22Rv1 (cell line): ENCODE results near the gene DTNBP1.

Experiments used
- H3K27ac ChIP-seq: fragments of 450-650 bp; 2 replicates; pipeline ENCODE4 v1.5.1; 2017
- CTCF ChIP-seq: fragments of 450-650 bp; IDR thresholded peaks from 2 replicates; pipeline ENCODE4 v1.5.1; 2017; ENCODE audit warnings: mild to moderate bottlenecking
- ZFX ChIP-seq: fragments of 450-650 bp; IDR thresholded peaks from 2 replicates; pipeline ENCODE4 v1.6.1; 2017; ENCODE audit warnings: antibody characterized with exemption, borderline replicate concordance

The DTNBP1 gene

GRCh38 chr6:15630202-15630601, 32.6 kb downstream of the DTNBP1 start:
- H3K27ac ChIP-seq = no peak overlapping the region
- TF ChIP-seq CTCF = no peak

GRCh38 chr6:15629487-15629886, 33.3 kb downstream of the DTNBP1 start:
- TF ChIP-seq ZFX (no peak), CTCF (no peak)
- H3K27ac ChIP-seq = no peak overlapping the region

- TF ChIP-seq CTCF = no peak
- TF ChIP-seq ZFX = no peak
- H3K27ac ChIP-seq = no peak overlapping the region
Measured at GRCh38 chr6:15628499-15629131, 34.2 kb downstream of the DTNBP1 start.

- H3K27ac ChIP-seq = no peak overlapping the region
- TF ChIP-seq ZFX (no peak), CTCF (no peak)
Measured at GRCh38 chr6:15627821-15628220, 35.0 kb downstream of the DTNBP1 start.

GRCh38 chr6:15626878-15627674, 35.8 kb downstream of the DTNBP1 start:
- no peak overlapping the region for H3K27ac ChIP-seq
- no peak for TF ChIP-seq CTCF
- no peak for TF ChIP-seq ZFX

GRCh38 chr6:15626160-15626559, 36.7 kb downstream of the DTNBP1 start:
- TF ChIP-seq CTCF (no peak), ZFX (no peak)
- H3K27ac ChIP-seq = no peak overlapping the region
